Lung (tissue), 16 donors: ENCODE results near the gene OR6N1. TPM values are rescaled to one million over a fixed set of nuclear protein-coding genes. Genes with fewer than 3 reads are reported as not detected.
A peak's percentile ranks its signal among the peaks of the same experiment; 100 is the strongest.

ENCODE experiments used
- ATAC-seq: fragments of 200-7000 bp; cut with Tn5 transposase; one replicate; pipeline ENCODE4 v1.9.1; 2020; ENCODE audit warnings: moderate number of reproducible peaks; ENCODE audit not compliant: insufficient read depth, low FRiP score
- DNase-seq, 3 donors: peaks; one replicate each; pipeline ENCODE4 v3.0.0-alpha.2; 2013 to 2017
- H3K27ac ChIP-seq, 2 donors: one replicate each; pipeline ENCODE4 v1.5.1; 2013; ENCODE audit warnings: mild to moderate bottlenecking in 2 of 2, moderate library complexity in 2 of 2, control low read depth in 1 of 2, inconsistent platforms in 1 of 2, low read depth in 1 of 2, low read length in 1 of 2
- H3K27me3 ChIP-seq, 3 donors: one replicate each; pipeline ENCODE4 v1.5.1; 2013; ENCODE audit warnings: low read length in 2 of 3; ENCODE audit not compliant: control insufficient read depth in 3 of 3, insufficient read depth in 3 of 3
- H3K36me3 ChIP-seq, 4 donors: one replicate each; pipeline ENCODE4 v1.5.1; 2013; ENCODE audit warnings: low read length in 4 of 4, mild to moderate bottlenecking in 1 of 4, moderate library complexity in 1 of 4; ENCODE audit not compliant: control insufficient read depth in 4 of 4, insufficient read depth in 4 of 4
- H3K4me1 ChIP-seq, 5 donors: one replicate each; pipeline ENCODE4 v1.5.1; 2013; ENCODE audit warnings: low read length in 5 of 5, mild to moderate bottlenecking in 2 of 5, moderate library complexity in 1 of 5; ENCODE audit not compliant: control insufficient read depth in 5 of 5, insufficient read depth in 5 of 5
- H3K4me3 ChIP-seq: one replicate; pipeline ENCODE4 v1.5.1; 2013; ENCODE audit warnings: mild to moderate bottlenecking, control low read depth, moderate library complexity
- H3K9ac ChIP-seq, 2 donors: one replicate each; pipeline ENCODE4 v1.5.1; 2013; ENCODE audit warnings: low read length in 2 of 2, control low read depth in 1 of 2; ENCODE audit not compliant: insufficient read depth in 1 of 2
- H3K9me3 ChIP-seq, 4 donors: one replicate each; pipeline ENCODE4 v1.5.1; 2013; ENCODE audit warnings: low read length in 3 of 4, mild to moderate bottlenecking in 1 of 4, moderate library complexity in 1 of 4; ENCODE audit not compliant: control insufficient read depth in 4 of 4, insufficient read depth in 3 of 4
- WGBS, 2 donors: extraction: QIAGEN DNeasy Blood & Tissue Kit; methylation state at CpG; one replicate each; pipeline ENCODE4 v1.1.7; 2013; 5-methylcytosine and 5-hydroxymethylcytosine counted together
- long read RNA-seq, 5 donors: transcript quantifications; one replicate each; lab custom pipeline, GENCODE V29; 2026
- polyA plus RNA-seq, 2 donors: library from polyadenylated mRNA; stranded (reverse); fragments of 200-250 nt; gene quantifications; one replicate each; pipeline ENCODE4 v1.2.1, GENCODE V29; 2013
- total RNA-seq, 2 donors: library from RNA; depleted of rRNA in 1 of 2; stranded (reverse); fragments of >200 nt in 1 of 2; gene quantifications; one replicate each; pipeline ENCODE4 v1.2.1, GENCODE V29; 2014 to 2021
- TF ChIP-seq, protein P1 (sequence below): IDR thresholded peaks from 2 replicates; pipeline ENCODE4 v1.5.1; 2012; ENCODE audit warnings: mild to moderate bottlenecking; ENCODE audit errors: control extremely low read depth, extremely low read depth
- donor health status: control.
- donor health status: control.
- donor health status: Bipolar disorder and iron deficiency.
- donor health status: healthy.
- donor health status: DM: yes; HTN: yes; CAD: no.

OR6N1 gene, protein sequence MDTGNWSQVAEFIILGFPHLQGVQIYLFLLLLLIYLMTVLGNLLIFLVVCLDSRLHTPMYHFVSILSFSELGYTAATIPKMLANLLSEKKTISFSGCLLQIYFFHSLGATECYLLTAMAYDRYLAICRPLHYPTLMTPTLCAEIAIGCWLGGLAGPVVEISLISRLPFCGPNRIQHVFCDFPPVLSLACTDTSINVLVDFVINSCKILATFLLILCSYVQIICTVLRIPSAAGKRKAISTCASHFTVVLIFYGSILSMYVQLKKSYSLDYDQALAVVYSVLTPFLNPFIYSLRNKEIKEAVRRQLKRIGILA
- total RNA-seq (under 1 TPM in 1 of 2 donors, not detected in 1; 0.80 TPM), polyA plus RNA-seq (1 to 10 TPM in 1 of 2 donors, not detected in 1; 8.7 TPM)
- long read RNA-seq, donor 1 = 0 reads
- long read RNA-seq, donor 2 = 0 reads
- long read RNA-seq, donor 3 = 0 reads
- long read RNA-seq, donor 4 = 0 reads
- long read RNA-seq, donor 5 = 0 reads

DNA sequence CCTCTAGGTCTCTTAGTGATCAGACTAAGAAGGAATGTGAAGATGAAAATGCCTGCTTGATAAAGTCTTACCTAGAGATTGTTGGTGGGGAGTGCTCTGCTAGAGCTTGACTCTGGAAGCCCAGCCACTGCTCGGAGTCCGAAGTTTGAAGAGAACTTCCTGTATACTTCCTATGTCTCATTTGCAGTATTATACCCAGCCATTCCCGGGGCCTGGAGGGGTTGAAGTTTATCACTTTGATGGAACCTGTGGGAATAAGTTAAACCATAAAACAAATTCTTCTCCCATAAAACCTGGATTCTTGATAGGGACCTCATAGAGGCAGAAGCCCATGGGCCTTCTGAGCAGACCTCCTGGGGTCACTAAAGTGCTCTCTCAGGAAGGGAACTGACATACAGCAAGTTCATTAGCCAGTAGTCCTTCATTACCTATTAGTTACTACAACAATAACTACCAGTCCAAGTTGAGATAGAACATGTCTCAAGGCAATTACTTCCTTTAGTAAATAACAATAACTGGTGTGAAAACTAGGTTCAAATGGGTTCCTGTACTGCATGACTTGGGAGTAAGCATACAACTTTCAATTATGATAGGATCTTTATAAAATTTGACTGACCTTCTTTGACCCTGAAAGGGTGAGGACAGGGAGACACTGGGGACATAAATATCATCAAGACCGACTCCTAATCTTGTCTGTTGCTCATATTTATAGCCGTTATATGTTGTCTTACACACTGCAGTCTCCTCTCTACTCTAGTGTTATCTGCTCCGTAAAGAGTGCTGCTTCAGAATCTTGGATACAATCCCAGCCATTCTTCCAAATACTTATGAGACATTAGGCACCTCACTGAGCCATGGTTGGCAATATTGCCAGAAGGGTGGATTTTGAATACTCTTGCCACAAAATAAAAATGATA is at the start of gene OR6N1:
OR6N1 (minus strand) TSS at position 246 of the 917 bp plus-strand sequence. CDS start 5,513 bp downstream, outside the sequence.
- Histone ChIP-seq H3K27me3 (peaks cover 0 to 4% (median 0%) of the 10 kb centered on the region in 3 donors), H3K9ac (no peak within 1 kb of the TSS), H3K9me3 (no peaks in the 10 kb centered on the region), H3K36me3 (no peaks in the 10 kb centered on the region), H3K27ac (no peak within 1 kb of the TSS), H3K4me3 (no peak within 1 kb of the TSS), H3K4me1 (peaks cover 0 to 7% (median 0%) of the 10 kb centered on the region in 5 donors)
- TF ChIP-seq, protein P1, sequence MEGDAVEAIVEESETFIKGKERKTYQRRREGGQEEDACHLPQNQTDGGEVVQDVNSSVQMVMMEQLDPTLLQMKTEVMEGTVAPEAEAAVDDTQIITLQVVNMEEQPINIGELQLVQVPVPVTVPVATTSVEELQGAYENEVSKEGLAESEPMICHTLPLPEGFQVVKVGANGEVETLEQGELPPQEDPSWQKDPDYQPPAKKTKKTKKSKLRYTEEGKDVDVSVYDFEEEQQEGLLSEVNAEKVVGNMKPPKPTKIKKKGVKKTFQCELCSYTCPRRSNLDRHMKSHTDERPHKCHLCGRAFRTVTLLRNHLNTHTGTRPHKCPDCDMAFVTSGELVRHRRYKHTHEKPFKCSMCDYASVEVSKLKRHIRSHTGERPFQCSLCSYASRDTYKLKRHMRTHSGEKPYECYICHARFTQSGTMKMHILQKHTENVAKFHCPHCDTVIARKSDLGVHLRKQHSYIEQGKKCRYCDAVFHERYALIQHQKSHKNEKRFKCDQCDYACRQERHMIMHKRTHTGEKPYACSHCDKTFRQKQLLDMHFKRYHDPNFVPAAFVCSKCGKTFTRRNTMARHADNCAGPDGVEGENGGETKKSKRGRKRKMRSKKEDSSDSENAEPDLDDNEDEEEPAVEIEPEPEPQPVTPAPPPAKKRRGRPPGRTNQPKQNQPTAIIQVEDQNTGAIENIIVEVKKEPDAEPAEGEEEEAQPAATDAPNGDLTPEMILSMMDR = no peak
- DNase-seq (peak in 1 of 3 donors; percentile 3), ATAC-seq (no peak)
- WGBS, 2 donors = 55 to 78% methylated on average over 6 of the region's 6 CpGs

DNA sequence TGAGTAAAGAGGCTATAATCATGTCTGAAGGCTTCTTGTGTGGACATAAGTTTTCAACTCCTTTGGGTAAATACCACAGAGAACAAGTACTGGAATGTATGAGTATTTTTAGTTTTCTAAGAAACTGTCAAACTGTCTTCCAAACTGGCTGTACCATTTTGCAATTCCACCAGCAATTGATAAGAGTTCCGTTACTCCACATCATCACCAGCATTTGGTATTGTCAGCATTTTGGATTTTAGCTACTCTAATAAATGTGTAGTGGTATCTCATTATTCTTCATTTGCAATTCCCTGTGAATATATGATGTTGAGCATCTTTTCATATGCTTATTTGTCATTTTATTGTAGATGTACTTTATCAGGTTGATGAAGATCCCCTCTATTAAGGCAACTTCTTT is 49.7 kb upstream of the OR6N1 start:
- no peak overlapping the region for H3K27ac ChIP-seq
- no peaks in the 10 kb centered on the region for H3K9me3 ChIP-seq
- no peak overlapping the region for H3K4me3 ChIP-seq
- H3K9ac ChIP-seq = no peak overlapping the region
- no peaks in the 10 kb centered on the region for H3K27me3 ChIP-seq
- WGBS, 2 donors = 85 to 88% methylated on average over 1 of the region's 1 CpG
- H3K4me1 ChIP-seq = no peaks in the 10 kb centered on the region
- TF ChIP-seq, protein P1 = no peak
- ATAC-seq (no peak), DNase-seq (no peak)
- no peaks in the 10 kb centered on the region for H3K36me3 ChIP-seq

DNA sequence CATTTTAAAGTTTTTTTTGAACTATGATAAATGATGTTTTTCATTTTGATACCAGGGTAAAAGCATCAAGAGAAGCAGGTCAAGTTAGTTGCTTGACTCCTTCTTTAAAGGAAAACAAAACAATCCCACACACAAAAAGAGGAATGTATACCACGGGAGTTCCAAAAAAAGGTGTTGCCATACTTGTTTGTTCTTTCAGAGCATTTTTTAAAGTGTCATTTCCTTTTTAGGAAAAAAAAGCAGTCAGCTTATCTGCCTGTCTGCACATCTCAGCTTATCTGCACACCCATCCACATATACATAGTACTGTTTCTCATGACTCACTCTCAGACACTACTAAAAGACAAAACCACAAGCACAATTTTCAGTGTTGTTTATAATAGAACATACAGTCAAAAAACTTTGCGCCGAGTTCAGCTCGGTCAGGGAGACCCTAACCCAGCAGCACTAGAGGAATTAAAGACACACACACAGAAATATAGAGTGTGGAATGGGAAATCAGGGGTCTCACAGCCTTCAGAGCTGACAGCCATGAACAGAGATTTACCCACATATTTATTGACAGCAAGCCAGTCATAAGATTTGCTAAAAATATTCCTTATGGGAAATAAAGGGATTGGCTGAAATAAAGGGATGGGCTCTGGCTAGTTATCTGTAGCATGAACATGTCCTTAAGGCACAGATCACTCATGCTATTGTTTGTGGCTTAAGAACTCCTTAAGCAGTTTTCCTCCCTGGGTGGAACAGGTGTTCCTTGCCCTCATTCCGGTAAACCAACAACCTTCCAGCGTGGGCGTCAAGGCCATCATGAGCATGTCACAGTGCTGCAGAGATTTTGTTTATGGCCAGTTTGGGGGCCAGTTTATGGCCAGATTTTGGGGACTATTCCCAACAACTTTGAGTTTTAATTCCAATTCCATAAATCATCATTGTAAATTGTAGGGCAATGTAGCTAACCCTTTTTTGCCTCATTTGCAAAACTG is 47.8 kb upstream of the OR6N1 start:
- H3K27ac ChIP-seq = no peak overlapping the region
- DNase-seq = peak in 1 of 3 donors; percentile 4

More for the DNA sequence above, 47.8 kb upstream of the OR6N1 start:
- peak; percentile 47 for ATAC-seq
- Histone ChIP-seq H3K36me3 (no peaks in the 10 kb centered on the region), H3K9me3 (no peaks in the 10 kb centered on the region), H3K4me3 (no peak overlapping the region), H3K9ac (no peak overlapping the region), H3K27me3 (no peaks in the 10 kb centered on the region), H3K4me1 (no peaks in the 10 kb centered on the region)
- TF ChIP-seq, protein P1 = no peak
- 48 to 50% methylated on average over 7 of the region's 7 CpGs for WGBS, 2 donors
